Activated T-cell treated with anti-CD3 and anti-CD28 coated beads for 1 hour (primary cell): ENCODE results near the gene EXTL1.
A peak's percentile ranks its signal among the peaks of the same experiment; 100 is the strongest.
"Not testable (repeated sequence)": the region's sequence is repeated elsewhere in the genome, so short reads cannot be mapped to it uniquely, and the experiment has no call there.

Source experiments
- DNase-seq: peaks from one replicate; pipeline ENCODE4 v3.0.0-alpha.2; 2020; ENCODE audit warnings: low read depth

The EXTL1 gene, protein sequence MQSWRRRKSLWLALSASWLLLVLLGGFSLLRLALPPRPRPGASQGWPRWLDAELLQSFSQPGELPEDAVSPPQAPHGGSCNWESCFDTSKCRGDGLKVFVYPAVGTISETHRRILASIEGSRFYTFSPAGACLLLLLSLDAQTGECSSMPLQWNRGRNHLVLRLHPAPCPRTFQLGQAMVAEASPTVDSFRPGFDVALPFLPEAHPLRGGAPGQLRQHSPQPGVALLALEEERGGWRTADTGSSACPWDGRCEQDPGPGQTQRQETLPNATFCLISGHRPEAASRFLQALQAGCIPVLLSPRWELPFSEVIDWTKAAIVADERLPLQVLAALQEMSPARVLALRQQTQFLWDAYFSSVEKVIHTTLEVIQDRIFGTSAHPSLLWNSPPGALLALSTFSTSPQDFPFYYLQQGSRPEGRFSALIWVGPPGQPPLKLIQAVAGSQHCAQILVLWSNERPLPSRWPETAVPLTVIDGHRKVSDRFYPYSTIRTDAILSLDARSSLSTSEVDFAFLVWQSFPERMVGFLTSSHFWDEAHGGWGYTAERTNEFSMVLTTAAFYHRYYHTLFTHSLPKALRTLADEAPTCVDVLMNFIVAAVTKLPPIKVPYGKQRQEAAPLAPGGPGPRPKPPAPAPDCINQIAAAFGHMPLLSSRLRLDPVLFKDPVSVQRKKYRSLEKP

DNA sequence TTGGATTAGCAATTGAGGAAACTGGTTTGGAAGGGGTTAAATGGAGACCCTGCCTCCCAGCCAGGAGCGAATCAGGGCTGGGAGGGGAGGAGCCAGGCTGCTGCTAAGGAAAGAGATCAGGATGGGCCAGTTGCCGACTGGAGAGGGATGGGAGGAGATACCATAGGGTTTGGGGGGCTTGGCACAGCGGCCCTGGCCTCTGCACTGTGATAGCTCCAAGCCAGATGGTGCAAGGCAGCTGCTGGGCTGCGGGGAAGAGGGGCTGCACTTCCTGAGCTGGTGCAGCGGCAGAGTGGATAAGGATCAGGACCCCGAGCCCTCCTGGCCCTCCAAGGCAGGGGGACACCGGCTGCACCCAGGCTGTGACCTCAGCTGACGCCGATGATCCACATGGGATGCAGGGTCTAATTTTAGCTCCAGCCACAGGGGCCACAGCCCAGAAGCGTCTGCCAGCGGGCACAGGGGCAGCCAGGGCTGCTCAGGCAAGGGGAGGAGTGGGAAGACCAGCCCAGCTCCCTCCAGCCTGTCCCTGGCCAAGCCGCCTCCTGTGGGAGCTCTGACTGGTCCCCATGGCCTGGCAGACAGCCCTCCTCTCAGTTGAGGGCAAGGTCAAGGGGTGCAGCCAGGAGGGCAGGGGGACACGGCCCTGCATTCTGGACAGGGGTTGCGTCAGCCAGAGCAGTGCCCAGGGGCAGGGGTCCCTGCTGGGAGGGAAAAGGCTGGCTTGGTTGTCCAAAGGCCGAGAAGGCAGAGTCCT lies at the start of gene EXTL1:
Gene EXTL1 (plus strand): TSS at position 129 of the 757 bp plus-strand sequence. CDS start 872 bp downstream, outside the sequence.
- DNase-seq: no peak

DNA sequence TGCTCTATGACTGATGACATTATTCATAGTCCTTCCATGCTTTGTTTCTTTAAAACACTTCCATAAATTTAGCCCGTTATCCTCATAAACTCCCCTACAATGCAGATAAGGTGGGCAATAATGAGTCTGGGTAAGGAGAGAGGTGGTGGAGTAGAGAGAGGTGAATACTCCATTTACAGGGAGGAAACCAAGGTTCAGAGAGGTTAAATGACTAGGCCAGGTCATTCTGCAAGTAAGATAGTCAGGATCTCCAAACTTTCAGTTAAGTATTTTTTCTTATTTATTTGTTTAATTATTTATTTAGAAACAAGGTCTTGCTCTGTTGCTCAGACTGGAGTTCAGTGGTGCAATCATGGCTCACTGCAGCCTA lies 49.8 kb upstream of the EXTL1 start:
- no peak for DNase-seq

DNA sequence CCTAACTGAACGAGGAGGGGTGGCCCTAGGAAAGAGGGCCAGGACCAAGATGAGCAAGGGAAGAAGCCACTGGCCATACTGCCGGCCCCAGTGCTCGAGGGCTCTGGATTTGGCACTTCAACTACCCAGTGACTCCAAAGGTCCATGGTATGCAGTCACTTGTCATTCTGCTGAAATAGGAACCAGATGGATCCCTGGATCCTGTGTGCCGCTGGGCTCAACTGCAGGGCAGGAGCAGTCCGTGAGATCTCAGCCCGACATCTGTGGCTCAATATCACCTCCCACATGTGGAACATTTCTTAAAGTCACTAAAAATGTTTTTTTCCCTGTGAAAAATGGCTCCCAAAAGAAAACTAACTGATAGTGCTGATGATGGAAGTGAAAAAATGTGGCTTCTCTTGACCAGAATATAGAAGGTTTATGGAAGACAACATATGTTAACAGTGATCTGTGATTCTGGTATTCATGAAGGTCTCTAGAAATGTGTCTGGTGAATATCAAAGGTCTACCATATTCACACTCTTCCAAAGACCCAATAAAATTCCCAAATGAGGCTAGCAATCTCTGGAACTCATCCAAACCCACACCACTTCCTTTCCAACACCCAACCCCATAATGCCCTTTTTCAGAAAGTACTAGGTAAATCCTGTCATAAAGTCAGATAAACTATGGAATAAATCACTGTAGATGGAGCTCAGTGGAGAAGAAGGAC lies 47.8 kb upstream of the EXTL1 start:
- DNase-seq: no peak

DNA sequence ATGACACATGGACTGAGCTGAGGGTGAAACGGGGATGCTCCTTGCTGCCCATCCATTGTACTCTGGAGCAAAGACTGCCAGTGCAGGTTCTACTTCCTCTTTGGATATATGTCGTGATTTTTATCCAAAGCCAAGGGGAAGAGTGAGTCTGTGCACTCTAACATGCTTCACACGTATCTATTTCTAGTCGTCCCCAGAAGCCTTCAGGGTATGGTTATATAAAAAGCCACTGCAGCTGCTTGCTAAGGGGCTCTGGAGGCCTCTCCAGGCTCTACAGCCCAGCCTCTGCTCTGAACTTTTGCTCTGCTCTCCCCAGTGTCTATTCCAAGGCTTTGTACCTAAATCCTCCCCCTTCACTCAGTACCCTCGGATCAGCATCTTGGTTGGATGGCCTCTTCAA lies 43.8 kb upstream of the EXTL1 start:
- no peak for DNase-seq

DNA sequence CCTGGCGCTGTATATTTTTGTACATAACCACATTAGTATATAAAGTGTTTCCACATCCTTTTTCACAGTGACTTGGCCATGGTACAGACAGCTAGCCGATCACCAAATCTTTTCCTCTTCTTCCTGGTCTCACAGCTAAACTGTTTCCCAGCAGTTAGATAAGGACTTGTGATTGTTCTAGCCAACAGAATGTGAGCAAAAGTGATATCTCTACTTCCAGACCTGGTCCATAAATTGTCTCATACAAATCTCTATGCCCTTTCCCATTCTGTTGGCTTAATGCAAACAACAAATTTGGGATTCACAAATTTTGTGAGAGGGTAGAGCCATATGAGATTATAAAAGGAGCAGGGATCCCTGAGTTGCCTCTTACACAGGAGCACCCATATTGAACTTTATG lies 43.2 kb upstream of the EXTL1 start:
- no peak for DNase-seq

DNA sequence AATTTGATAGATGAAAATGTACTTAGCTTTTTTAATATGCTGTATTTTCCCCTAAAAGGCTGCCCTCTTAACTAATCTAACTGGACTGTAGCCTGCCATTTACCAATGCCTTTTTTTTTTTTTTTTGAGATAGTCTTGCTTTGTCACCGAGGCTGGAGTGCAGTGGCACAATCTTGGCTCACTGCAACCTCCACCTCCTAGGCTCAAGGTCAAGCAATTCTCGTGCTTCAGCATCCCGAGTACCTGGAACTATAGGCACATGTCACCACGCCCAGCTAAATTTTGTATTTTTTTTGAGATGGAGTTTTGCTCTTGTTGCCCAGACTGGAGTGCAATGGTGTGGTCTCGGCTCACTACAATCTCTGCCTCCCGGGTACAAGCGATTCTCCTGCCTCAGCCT lies 42.4 kb upstream of the EXTL1 start:
- DNase-seq: no peak

DNA sequence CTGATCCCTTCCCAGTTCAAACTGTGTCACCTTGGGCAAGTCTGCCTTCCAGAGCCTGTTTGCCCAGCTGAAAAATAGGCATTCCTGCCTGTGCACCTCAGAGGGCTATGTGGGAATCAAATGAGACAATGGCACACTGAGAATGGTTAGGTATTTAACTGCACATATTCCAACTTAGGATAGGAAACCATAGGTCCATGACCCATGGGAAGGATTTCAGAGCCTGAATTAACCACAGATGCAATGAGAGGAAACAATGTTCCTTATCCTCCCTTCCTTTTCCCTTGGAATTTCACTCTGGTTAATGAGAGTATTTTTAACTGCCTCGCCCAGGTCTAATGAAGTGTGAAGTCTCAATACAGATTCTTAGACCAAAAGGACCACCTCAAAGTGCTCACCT lies 36.4 kb upstream of the EXTL1 start:
- DNase-seq: no peak

DNA sequence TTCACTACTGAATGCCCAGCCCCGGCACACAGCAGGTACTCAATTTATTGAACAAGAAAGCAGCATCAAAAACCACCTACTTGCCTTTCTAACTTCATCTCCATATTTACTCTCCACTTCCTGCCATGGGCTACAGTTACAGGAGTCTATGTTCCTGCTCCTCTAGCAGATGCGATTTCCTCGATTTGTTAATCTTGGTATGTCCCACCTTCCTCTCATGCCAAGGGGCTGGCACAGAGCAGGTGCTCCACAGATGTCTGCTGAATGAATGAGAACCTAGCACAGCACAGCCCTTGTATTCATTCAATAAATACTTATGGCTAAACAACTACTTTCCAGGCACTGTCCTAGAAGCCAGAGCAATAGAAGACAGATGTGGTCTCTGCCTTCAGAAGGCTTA lies 35.9 kb upstream of the EXTL1 start:
- no peak for DNase-seq

DNA sequence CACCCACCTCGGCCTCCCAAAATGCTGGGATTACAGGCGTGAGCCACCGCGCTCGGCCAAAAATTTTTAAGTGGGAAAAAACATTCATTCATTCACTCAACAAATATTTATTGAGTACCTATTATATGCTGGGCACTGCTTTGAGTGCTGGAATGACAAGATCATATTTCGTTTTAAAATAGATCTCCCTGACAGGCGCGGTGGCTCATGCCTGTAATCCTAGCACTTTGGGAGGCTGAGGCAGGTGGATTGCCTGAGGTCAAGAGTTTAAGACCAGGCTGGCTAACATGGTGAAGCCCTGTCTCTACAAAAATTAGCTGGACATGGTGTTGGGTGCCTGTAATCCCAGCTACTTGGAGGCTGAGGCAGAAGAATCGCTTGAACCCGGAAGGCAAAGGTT lies 34.8 kb upstream of the EXTL1 start:
- DNase-seq: not testable (repeated sequence)

DNA sequence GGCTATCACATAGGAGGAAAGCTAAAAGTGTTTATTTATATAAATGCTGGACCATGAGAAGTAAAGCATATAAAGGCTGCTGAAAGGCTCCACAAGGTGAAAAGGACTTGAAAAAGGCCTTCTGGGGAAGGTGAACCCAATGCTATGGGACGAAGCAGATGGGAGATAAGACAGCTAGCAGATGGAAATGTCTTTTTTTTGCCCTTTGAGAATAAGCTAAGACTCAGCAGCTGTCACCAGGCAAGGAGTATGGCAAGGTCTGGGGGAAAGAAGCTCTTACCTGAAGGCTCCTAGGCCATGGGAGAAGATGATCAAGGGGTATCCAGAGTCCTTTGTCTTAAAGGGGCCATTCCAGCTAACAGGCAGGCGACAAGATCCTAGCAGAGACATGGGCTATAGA lies 33.6 kb upstream of the EXTL1 start:
- no peak for DNase-seq

DNA sequence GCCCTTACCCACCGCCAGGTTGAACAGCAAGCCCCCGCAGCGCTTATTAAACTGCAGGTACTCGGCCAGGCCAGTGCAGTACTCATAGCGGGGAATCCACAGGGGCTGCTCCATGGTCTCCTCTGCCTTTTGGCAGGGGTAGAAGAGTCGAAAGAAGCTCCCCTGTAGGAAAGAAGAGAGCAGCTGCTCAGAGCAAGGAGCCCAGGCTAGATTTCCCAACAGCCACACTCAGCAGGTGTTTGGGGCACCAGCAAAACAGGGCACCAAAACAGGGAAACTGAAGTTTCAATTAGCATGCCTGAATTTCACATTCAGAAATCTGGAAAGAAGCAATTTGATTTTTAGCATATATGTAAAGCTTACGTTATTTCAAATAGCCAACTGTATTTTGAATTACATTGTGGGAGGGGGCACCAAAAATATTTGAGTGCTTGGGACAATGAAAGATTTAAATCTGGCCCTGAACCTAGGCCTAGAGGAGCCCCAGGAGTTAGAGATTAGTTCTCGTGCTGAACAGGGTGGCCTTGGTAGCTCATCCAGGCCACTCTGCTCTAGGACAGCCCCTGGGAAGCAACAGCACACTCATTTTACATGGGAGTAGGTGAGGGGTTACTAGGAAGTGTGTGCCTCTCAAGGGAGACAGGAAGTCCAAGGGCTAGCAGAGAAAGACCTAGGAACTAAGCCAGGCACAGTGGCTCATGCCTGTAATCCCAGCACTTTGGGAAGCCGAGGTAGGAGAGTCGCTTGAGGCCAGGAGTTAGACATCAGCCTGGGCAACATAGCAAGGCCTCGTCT lies 31.9 kb upstream of the EXTL1 start:
- DNase-seq: no peak

DNA sequence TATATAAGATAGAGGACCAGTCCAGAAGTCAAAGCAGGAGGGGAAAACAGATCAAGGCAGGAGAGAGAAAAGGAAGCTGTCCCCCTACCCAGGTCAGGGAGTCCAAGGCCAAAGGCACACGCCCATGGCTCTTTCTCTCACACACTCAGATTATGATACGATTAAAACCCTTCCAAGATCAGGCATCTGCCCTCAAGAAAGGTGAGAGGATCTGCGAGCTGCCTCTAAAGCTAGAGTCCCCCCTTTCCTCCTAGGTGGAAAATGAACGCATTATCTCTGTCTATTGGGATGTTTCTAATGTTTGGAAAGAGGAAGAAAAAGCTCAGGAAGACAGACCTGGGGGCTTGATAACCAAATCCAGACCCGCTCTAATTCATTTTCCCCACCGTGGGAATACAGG lies 31.3 kb upstream of the EXTL1 start:
- DNase-seq: no peak

DNA sequence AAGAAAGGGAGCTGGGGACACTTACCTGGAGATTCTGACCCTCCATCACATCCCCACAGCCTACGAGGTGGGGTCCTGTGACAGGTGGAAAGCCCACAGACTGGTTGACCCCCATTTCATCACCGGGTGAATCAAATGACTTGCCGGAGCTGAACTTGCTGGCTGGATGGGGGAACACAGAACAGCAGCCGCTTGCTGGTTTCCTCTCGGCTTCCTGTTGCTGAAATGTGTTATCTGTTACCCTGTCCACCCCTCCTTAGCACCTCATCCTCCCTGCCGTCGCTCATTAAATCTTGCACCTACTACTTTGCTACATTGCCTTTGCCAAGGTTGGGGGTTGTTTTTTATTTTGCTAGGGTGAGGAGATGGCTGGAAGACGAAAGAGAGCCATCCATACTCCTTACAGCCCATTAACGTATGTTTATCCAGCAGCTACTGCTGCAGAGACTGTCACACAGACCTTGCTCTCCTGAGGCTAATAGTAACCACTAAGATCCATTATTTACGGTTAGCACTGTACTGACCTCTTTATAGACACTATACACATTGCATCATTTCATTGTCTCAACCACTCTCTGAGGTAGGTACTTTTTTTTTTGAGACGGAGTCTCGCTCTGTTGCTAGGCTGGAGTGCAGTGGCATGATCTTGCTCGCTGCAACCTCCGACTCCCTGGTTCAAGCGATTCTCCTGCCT lies 30.7 kb upstream of the EXTL1 start:
- DNase-seq: peak; percentile 36

DNA sequence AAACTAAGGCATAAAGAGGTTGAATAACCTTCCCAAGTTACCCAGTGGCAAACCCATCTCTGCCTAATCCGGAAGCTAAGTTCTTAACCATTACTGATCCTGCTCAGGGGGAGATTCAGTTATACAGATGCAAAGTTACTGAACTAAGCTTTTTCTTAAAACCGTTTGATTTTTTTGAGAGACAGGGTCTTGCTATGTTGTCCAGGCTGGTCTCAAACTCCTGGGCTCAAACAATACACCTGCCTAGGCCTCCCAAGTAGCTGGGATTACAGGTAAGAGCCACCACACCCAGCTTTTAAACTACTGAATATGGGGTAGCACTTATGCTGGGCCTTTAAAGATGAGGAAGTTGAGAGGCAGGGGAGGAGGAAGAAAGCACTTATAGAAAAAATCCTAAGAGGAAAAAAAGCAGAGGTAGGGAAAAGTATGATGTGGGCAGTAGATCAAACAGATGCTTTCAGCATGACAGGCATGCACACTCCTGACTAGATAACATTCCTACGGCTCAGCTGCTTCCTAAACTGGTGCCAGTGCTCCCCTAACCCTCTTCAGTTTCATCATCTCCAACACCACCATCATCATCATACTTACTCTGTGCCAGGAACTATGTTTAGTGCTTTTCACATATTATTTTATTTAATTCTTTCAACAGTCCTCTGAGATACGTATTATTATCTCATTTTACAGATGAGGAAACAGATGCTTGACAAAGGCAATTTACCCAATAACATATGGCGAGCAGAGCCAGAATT lies 29.5 kb upstream of the EXTL1 start:
- DNase-seq: no peak

DNA sequence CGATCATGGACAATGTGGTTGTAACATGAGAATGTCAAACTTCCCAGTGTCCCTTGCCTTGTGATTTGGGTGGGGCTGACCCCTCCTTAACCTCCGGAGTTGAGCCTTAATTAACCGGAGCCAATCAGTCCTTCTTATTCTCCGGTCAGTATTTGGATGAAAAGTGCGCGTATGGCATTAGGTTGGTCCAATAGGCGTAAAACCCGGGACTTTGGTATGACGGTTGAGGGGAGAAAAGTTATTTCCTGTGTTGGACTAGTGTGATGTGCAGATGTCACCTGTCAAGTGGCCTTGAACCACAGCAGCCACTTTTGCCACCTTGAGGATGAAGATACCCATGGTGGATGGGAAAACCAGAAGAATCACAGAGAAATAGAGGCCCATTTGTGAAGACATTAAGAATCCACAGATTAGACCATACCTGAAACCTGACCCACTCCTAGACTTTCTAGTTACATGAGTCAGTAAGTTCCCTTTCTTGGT lies 28.8 kb upstream of the EXTL1 start:
- DNase-seq: no peak

DNA sequence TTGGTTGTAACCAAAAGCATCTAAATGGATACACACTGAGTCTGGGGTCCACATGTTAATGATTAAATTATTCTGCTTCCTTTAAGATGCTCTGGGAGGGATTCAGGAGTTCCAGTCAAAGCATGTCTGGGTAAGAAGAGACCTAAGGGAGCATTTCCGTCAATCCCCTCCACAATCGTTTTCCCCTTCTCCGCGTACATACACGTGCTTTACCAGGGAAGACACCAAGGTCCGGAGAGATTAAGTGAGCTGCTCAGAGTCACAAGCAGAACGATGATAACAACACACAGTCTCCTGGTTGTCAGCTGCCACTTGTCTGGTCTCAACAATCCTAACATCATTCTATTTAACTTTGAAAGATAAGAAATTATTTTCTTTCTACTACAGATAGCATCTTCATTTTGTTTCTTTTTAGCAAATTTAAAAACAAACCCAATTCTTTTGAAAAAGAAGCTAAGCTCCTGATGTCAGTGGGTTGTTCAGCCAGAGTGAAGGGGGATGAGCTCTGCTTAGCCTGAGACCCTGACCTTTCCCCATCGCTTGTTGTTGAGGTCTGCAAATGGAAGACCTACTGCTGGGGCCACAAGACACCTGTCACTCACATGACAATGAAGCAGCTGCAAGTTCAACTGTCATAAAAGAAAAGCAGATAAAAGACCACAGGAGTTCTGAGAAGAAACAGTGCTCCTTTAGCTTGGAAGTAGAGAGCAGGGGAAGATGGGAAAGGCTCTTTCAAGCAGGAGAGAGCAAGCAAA lies 28.2 kb upstream of the EXTL1 start:
- no peak for DNase-seq

DNA sequence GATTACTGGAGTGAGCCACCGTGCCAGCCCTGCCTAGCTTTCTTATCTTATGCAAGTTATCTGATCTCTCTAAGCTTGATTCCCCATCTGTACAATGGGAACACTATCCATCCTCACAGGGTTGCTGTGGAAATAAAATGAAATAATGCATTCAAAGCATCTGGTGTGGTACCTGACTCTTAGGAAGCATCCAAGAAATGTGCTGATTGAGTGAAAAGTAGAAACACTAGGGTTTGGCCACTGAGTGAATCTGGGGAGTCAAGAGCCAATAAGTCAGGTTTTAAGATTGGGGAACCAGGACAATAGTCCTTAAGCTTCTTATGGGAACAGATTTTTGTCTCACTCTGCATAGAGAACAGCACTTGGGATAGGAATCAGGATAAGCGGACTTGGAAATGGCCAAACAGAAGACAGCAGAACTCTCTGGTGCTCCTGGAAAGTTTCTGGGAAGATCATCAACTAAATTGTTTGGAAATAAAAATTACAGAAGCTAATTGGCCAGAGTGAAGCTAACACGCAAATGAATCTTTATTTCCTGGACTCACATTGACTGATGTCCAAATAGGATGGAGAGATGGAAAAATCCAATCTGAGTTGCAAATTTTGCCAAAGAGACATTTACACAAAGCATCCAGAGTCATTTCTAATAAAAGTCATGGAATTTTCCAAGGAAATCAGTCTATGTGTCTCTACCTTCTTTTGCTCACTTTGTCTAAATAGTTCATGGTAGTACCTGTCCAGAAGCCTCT lies 27.0 kb upstream of the EXTL1 start:
- DNase-seq: no peak
